Parathyroid adenoma (tissue), 2 donors: ENCODE results near the gene PLPPR4.

Experiments
- H2AFZ ChIP-seq: fragments of 300-600 bp; sonication (generic); one replicate; pipeline ENCODE4 v1.7.0; 2017; ENCODE audit warnings: antibody characterized with exemption, mild to moderate bottlenecking
- H3K27ac ChIP-seq: fragments of 300-600 bp; sonication (generic); one replicate; pipeline ENCODE4 v1.7.0; 2017
- H3K27me3 ChIP-seq: fragments of 300-600 bp; sonication (generic); one replicate; pipeline ENCODE4 v1.7.0; 2017; ENCODE audit warnings: low read length; ENCODE audit not compliant: control insufficient read depth, insufficient read depth
- H3K36me3 ChIP-seq: fragments of 300-600 bp; sonication (generic); one replicate; pipeline ENCODE4 v1.7.0; 2017; ENCODE audit warnings: low read length; ENCODE audit not compliant: control insufficient read depth, insufficient read depth
- H3K4me1 ChIP-seq: fragments of 300-600 bp; sonication (generic); one replicate; pipeline ENCODE4 v1.7.0; 2017; ENCODE audit warnings: control low read depth
- H3K4me2 ChIP-seq: fragments of 300-600 bp; sonication (generic); one replicate; pipeline ENCODE4 v1.7.0; 2017; ENCODE audit warnings: low read length
- H3K4me3 ChIP-seq: fragments of 300-600 bp; sonication (generic); one replicate; pipeline ENCODE4 v1.7.0; 2017; ENCODE audit warnings: low read depth, low read length
- H3K79me2 ChIP-seq: fragments of 300-600 bp; sonication (generic); one replicate; pipeline ENCODE4 v1.7.0; 2017; ENCODE audit warnings: control low read depth
- H3K9ac ChIP-seq: fragments of 300-600 bp; sonication (generic); one replicate; pipeline ENCODE4 v1.7.0; 2017; ENCODE audit warnings: mild to moderate bottlenecking
- H3K9me3 ChIP-seq: fragments of 300-600 bp; sonication (generic); one replicate; pipeline ENCODE4 v1.7.0; 2017; ENCODE audit warnings: low read length; ENCODE audit not compliant: control insufficient read depth
- CTCF ChIP-seq: fragments of 300-600 bp; sonication (generic); IDR thresholded peaks from one replicate; pipeline ENCODE4 v1.7.0; 2017; ENCODE audit warnings: antibody characterized with exemption, mild to moderate bottlenecking
- donor health status: primary hyperparathyroidism.

The PLPPR4 gene

GRCh38 chr1:99265124-99265523 lies 832 bp downstream of the PLPPR4 start:
- Histone ChIP-seq H3K27me3 (no peaks in the 10 kb centered on the region), H3K4me2 (no peak overlapping the region), H3K27ac (no peak overlapping the region), H3K9ac (no peak overlapping the region), H3K36me3 (no peaks in the 10 kb centered on the region), H3K4me3 (no peak overlapping the region), H3K79me2 (no peaks in the 10 kb centered on the region), H3K4me1 (no peaks in the 10 kb centered on the region), H2AFZ (no peak overlapping the region), H3K9me3 (no peaks in the 10 kb centered on the region)
- TF ChIP-seq CTCF = no peak

GRCh38 chr1:99266726-99267125 lies 2.4 kb downstream of the PLPPR4 start:
- no peak overlapping the region for H3K27ac ChIP-seq
- no peak for TF ChIP-seq CTCF
- no peak overlapping the region for H3K9ac ChIP-seq
- H3K27me3 ChIP-seq = no peaks in the 10 kb centered on the region
- no peaks in the 10 kb centered on the region for H3K9me3 ChIP-seq
- H3K4me2 ChIP-seq = no peak overlapping the region
- H3K36me3 ChIP-seq = no peaks in the 10 kb centered on the region
- no peaks in the 10 kb centered on the region for H3K4me1 ChIP-seq
- H3K79me2 ChIP-seq = no peaks in the 10 kb centered on the region
- H3K4me3 ChIP-seq = no peak overlapping the region
- no peak overlapping the region for H2AFZ ChIP-seq

- Histone ChIP-seq H3K4me3 (no peak overlapping the region), H3K9ac (no peak overlapping the region), H3K79me2 (no peaks in the 10 kb centered on the region), H3K4me2 (no peak overlapping the region), H3K4me1 (no peaks in the 10 kb centered on the region), H3K9me3 (no peaks in the 10 kb centered on the region), H3K36me3 (no peaks in the 10 kb centered on the region), H3K27ac (no peak overlapping the region), H2AFZ (no peak overlapping the region), H3K27me3 (no peaks in the 10 kb centered on the region)
- no peak for TF ChIP-seq CTCF
Measured at GRCh38 chr1:99268021-99268420, 3.7 kb downstream of the PLPPR4 start.

- no peak overlapping the region for H3K27ac ChIP-seq
- H3K4me1 ChIP-seq = no peaks in the 10 kb centered on the region
- peaks cover 3% of the 10 kb centered on the region for H3K9me3 ChIP-seq
- H3K79me2 ChIP-seq = no peaks in the 10 kb centered on the region
- H3K27me3 ChIP-seq = no peaks in the 10 kb centered on the region
- no peak overlapping the region for H3K9ac ChIP-seq
- H3K4me3 ChIP-seq = no peak overlapping the region
- no peaks in the 10 kb centered on the region for H3K36me3 ChIP-seq
- H3K4me2 ChIP-seq = no peak overlapping the region
- H2AFZ ChIP-seq = no peak overlapping the region
- TF ChIP-seq CTCF = no peak
Measured at GRCh38 chr1:99269321-99269720, 5.0 kb downstream of the PLPPR4 start.

- no peak overlapping the region for H3K4me2 ChIP-seq
- no peaks in the 10 kb centered on the region for H3K79me2 ChIP-seq
- H3K4me3 ChIP-seq = no peak overlapping the region
- H3K27ac ChIP-seq = no peak overlapping the region
- no peak overlapping the region for H3K9ac ChIP-seq
- H2AFZ ChIP-seq = no peak overlapping the region
- H3K27me3 ChIP-seq = no peaks in the 10 kb centered on the region
- no peaks in the 10 kb centered on the region for H3K36me3 ChIP-seq
- H3K4me1 ChIP-seq = no peaks in the 10 kb centered on the region
- TF ChIP-seq CTCF = no peak
- peaks cover 3% of the 10 kb centered on the region for H3K9me3 ChIP-seq
Measured at GRCh38 chr1:99270646-99271045, 6.4 kb downstream of the PLPPR4 start.
